Airway epithelial cell (primary cell): Measurements from ENCODE around the gene RBM6. TPM values are rescaled to one million over a fixed set of nuclear protein-coding genes. Genes with fewer than 3 reads are reported as not detected.

Experiments used
- total RNA-seq: library from RNA; depleted of rRNA; stranded (reverse); fragments of >200 nt; gene quantifications from 2 replicates; pipeline ENCODE4 v1.2.3, GENCODE V29; 2015

The RBM6 gene, protein sequence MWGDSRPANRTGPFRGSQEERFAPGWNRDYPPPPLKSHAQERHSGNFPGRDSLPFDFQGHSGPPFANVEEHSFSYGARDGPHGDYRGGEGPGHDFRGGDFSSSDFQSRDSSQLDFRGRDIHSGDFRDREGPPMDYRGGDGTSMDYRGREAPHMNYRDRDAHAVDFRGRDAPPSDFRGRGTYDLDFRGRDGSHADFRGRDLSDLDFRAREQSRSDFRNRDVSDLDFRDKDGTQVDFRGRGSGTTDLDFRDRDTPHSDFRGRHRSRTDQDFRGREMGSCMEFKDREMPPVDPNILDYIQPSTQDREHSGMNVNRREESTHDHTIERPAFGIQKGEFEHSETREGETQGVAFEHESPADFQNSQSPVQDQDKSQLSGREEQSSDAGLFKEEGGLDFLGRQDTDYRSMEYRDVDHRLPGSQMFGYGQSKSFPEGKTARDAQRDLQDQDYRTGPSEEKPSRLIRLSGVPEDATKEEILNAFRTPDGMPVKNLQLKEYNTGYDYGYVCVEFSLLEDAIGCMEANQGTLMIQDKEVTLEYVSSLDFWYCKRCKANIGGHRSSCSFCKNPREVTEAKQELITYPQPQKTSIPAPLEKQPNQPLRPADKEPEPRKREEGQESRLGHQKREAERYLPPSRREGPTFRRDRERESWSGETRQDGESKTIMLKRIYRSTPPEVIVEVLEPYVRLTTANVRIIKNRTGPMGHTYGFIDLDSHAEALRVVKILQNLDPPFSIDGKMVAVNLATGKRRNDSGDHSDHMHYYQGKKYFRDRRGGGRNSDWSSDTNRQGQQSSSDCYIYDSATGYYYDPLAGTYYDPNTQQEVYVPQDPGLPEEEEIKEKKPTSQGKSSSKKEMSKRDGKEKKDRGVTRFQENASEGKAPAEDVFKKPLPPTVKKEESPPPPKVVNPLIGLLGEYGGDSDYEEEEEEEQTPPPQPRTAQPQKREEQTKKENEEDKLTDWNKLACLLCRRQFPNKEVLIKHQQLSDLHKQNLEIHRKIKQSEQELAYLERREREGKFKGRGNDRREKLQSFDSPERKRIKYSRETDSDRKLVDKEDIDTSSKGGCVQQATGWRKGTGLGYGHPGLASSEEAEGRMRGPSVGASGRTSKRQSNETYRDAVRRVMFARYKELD
- 28.6 and 34.2 TPM in 2 replicates for total RNA-seq

DNA sequence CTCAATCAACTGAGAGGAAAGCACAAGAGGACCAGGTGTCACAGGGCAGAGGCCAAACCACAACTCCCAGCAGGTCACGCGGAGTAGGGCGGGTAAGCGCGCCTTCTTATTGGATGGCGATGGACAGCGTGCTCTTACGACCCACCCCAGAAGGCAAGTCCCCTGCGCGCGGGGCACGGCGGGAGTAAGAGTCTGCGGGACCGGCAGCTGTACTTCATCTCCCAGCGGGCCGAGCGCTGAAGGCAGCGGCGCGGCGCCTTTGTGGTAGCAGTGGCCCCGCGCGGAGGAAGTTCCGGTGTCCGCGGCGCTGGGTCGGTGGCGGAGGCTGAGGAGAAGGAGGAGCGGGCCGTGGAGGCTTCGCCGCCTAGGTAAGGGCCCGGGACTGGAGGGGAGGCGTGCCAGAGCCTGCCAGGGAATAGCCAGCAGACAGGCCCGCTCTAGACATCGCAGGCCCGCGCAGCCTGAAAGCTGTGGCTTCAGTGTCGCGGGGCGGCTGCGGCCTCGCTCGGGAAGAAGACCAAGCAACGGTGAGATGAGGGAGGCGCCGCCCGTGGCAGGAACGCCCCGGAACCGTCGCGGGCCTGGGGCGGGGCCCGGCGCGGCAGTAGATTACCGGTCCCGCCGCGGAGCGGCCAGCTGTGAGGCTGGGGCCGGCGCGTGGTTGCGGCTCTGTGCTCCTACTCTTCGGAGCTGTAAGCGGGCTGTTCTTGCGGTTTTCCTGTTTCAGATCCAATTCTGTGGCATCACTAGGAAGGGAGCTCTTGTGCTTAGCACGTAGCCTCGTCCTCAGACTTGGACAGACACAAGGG, at the start of gene RBM6:
Gene RBM6, plus strand, starts transcription at position 293 of the 809 bp plus-strand sequence. CDS start 22,492 bp downstream, outside the sequence.

DNA sequence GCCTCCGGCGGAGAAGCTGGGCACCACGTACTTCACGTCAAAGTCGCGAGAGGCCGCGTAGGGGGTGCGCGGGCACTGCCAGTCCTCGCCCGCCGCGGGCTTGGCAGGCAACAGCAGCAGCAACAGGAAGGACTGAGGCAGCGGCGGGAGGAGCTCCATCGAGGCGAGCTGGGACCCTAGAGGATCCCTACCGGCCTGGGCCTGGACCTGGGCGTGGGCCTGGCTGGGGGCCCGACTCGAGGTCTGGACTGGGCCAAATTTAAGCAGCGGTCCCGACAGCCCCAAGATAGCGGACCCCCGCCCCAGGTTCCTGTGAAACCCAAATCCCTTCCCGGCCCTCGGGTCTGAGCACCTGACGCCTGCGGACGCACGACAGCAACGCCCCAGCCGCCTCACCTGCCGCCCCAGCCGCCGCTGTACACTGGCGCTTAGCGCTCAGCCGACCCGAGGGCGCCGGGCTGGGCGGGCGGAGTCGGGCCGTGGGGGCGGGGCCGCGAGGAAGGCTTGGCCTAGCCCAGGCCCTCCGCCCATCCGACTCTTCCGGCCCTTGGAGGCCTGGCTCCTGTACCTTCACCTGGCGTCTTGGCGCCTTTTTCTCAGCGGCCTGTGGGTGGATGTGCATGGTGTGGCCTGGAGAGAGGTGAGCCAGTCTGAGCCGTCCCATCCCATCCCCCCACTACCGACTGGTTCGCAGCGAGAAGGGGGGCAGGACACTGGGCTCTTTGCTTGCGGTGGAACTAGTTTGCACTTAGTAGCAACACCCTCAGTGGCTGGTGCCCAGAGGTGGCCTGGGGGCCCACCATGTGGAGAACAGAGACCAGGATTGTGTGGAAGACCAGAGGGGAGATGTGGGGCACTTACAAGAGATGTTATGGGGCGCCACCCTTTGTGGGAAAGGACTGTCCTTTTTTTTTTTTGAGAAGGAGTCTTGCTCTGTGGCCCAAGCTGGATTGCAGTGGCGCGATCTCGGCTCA, 36.2 kb upstream of the RBM6 start, which contains the start of gene MST1R:
Gene MST1R, minus strand, starts transcription at position 423 of the 974 bp plus-strand sequence. Its CDS starts 264 bp downstream, at position 159.

DNA sequence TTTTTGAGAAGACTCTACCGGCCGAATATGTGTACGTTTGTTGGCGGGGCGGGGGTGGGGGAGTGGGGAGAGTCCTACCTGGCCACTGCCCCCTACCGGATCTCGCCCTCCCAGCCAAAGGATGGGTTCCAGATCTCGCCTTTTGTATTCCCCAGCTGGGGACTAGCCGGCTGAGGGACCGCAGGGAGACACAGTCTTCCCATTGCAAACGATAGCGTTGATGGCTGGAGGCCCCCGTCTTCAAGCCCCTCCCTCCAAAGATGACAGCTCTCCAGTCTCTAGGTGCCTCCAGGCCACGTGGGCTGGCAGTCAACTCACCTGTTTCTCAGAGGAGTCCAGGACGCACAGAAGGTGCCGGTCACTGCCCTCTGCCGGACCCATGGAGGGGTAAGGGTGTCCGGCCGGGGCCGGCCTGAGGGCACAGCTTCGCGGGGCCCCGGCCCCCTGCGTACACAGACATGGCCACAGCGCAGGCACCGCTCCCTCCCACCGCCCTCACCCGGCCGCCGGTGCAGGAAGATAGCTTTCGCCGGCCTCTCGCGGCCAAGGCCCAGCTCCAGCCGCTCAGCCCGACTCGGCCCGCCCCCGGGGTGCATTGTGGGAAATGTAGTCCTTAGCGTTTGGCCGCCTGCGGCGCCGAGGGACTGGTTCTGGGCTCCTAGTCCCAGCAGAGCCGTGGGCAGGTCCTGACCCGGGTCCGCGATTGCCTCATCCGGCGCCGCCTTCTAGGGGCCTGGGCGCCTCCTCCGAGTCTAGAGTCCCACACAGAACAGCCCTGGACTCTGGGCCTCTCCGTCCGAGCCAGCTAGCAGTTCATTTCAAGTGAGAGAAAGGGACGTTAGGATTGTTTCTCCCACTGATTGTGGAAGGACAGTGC, 10.4 kb upstream of the RBM6 start, which contains the start of gene MON1A:
Gene MON1A, minus strand, starts transcription at position 521 of the 877 bp plus-strand sequence. CDS start 16,465 bp downstream, outside the sequence.

DNA sequence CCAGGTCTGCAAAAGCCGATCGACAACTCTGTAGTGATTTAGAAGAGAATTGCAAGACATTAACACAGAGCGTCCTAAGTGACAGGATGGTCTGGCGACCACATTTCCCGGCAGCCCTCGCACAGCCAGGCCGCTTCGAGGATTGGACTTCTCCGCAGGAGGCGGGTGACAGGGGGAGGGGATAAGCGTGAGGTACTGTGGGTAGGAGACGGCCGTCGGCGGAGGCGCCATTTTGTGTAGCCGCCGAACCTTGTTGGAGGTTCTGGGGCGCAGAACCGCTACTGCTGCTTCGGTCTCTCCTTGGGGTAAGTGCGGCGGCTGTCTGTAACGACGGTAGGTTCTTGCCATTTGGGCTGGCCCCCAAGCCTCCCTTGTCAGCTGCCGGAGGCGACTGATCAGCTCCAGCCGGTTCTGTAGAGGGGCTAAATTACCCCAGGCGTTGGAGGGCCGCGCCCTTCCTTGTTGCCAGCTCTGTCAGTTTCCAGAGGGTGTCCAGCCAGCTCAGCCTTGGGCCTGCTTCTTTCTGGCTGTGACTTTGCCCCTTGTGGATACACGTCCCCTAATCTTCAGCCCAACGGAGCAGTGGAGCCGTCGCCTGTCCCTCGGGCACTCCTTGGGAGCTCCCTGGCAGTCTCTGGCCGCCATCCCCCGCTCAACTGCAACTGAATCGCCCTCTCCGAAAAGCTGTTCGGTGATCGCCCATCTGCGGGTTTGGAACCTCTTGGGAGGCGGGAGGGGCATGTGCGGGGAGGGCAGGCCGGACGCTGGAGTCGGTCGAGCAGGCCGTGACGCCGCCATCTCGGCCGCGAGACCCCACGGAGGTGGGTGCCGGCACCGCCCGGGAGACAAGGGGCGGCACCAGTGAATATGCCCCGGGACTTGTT, 149.0 kb downstream of the RBM6 start, which contains the start of gene RBM5:
Gene RBM5, plus strand, starts transcription at position 195 of the 884 bp plus-strand sequence. CDS start 1,516 bp downstream, outside the sequence.

Other genes starting within 250 kb of the RBM6 start
- 0.19 and 0.42 TPM in 2 replicates for gene AMIGO3, start 220.5 kb upstream of the RBM6 start, total RNA-seq
- 47.8 and 50.9 TPM in 2 replicates for gene GMPPB, start 216.2 kb upstream of the RBM6 start, total RNA-seq
- 16.5 and 20.7 TPM in 2 replicates for gene IP6K1, start 153.6 kb upstream of the RBM6 start, total RNA-seq
- gene CDHR4, start 140.3 kb upstream of the RBM6 start, total RNA-seq, result not detected in 2 replicates
- gene INKA1, start 136.9 kb upstream of the RBM6 start, total RNA-seq, result 21.7 and 28.6 TPM in 2 replicates
- gene UBA7, start 126.2 kb upstream of the RBM6 start, total RNA-seq, result 3.2 and 5.8 TPM in 2 replicates
- 7.9 and 8.5 TPM in 2 replicates for gene TRAIP, start 83.6 kb upstream of the RBM6 start, total RNA-seq
- gene CAMKV, start 70.2 kb upstream of the RBM6 start, total RNA-seq, result not detected in 2 replicates
- gene MST1R, start 36.3 kb upstream of the RBM6 start, total RNA-seq, result 13.3 and 19.9 TPM in 2 replicates
- gene MON1A, start 10.3 kb upstream of the RBM6 start, total RNA-seq, result 15.4 and 20.8 TPM in 2 replicates
- gene RBM5, start 148.8 kb downstream of the RBM6 start, total RNA-seq, result 30.3 and 59.5 TPM in 2 replicates
- 183 and 242 TPM in 2 replicates for gene SEMA3F, start 215.2 kb downstream of the RBM6 start, total RNA-seq